GM12874 (cell line): ENCODE measurements around the gene ZDHHC18.

Experiments used
- TF ChIP-seq, protein P1 (sequence below): IDR thresholded peaks from 2 replicates; pipeline ENCODE4 v1.5.1; 2011; ENCODE audit warnings: low read depth, mild to moderate bottlenecking, control low read depth, low read length, moderate library complexity; ENCODE audit not compliant: insufficient read depth

Gene ZDHHC18

DNA sequence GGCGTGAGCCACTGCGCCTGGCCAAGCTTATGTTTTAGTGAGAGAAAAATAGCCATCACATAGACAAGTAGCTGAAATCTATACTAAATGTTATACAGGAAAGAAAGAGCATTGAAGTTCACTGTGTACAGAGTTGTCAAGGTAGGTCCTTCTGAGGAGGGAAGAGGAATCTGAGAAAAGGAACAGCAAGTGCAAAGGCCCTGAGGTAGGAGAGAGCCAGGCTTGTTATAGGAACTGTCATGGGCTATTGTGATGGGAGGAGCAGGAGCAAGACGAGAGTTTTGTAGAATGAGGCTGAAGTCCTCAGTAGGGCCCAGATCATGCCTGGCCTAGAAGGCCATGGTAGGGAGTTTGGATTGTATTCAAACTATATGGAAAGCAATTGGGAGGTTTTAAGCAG is 4.6 kb downstream of the ZDHHC18 start:
- TF ChIP-seq, protein P1, sequence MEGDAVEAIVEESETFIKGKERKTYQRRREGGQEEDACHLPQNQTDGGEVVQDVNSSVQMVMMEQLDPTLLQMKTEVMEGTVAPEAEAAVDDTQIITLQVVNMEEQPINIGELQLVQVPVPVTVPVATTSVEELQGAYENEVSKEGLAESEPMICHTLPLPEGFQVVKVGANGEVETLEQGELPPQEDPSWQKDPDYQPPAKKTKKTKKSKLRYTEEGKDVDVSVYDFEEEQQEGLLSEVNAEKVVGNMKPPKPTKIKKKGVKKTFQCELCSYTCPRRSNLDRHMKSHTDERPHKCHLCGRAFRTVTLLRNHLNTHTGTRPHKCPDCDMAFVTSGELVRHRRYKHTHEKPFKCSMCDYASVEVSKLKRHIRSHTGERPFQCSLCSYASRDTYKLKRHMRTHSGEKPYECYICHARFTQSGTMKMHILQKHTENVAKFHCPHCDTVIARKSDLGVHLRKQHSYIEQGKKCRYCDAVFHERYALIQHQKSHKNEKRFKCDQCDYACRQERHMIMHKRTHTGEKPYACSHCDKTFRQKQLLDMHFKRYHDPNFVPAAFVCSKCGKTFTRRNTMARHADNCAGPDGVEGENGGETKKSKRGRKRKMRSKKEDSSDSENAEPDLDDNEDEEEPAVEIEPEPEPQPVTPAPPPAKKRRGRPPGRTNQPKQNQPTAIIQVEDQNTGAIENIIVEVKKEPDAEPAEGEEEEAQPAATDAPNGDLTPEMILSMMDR, result no peak

DNA sequence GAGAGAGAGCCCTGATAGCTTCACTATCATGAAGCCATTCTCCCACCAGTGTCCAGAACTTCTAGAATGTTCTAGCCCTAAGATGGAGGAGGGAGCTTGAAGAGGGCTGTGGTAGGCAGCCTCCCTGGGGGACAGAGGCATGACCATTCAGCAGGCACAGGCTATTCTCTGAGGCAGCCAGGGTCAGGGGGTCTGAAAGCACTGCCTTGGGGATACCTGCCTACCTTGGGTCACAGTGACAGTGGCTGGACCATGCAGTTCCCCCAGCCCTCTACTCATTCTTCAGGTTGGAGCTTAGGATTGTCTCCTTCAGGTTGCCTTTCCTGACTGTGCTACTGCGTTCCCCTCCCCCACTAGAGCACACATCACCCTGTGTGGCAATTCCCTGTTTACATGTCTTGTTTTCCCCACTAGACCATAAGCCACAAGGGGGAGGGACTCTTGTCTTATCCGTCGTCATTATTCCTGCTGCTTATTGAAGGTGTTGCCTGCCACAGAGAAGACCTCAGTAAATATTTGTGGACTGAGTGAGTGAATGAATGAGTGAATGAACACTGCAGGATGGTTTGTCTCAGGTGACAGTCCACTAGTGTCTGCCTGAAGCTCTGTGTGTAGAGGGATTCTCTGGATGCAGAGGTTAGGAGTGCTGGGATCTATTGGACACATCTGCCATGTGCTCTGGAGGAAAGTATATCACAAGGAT is 5.2 kb downstream of the ZDHHC18 start:
- TF ChIP-seq, protein P1, result no peak

DNA sequence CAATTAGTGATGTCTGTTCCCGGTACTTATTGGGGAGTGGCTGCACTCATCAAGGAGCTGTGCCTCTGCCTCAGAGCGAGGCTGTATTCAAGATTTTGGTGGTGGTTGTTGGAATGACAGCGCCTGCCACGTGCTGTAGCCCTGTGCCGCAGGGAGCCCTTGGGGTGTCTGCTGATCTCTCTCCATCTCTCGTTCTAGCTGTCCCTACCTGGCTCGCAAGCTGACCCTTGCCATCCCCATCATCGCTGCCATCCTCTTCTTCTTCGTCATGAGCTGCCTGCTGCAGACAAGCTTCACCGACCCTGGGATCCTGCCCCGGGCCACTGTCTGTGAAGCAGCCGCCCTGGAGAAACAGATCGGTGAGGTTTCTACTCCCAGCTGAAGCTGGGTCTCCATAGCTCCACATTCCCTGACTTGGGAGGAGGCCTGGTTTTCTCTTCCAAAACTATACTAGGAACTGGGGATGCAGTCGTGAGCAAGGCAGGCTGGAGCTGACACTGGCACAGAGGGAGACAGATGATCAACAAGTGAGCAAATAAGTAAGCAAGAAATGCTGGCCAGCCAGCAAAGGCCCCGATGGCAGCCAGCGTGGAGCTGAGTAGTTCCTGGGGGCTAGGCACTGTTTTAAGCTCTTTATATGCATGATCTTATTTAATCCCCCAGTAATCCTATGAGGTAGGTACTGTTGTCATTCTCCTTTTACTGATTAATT is 5.9 kb downstream of the ZDHHC18 start:
- TF ChIP-seq, protein P1, result no peak

DNA sequence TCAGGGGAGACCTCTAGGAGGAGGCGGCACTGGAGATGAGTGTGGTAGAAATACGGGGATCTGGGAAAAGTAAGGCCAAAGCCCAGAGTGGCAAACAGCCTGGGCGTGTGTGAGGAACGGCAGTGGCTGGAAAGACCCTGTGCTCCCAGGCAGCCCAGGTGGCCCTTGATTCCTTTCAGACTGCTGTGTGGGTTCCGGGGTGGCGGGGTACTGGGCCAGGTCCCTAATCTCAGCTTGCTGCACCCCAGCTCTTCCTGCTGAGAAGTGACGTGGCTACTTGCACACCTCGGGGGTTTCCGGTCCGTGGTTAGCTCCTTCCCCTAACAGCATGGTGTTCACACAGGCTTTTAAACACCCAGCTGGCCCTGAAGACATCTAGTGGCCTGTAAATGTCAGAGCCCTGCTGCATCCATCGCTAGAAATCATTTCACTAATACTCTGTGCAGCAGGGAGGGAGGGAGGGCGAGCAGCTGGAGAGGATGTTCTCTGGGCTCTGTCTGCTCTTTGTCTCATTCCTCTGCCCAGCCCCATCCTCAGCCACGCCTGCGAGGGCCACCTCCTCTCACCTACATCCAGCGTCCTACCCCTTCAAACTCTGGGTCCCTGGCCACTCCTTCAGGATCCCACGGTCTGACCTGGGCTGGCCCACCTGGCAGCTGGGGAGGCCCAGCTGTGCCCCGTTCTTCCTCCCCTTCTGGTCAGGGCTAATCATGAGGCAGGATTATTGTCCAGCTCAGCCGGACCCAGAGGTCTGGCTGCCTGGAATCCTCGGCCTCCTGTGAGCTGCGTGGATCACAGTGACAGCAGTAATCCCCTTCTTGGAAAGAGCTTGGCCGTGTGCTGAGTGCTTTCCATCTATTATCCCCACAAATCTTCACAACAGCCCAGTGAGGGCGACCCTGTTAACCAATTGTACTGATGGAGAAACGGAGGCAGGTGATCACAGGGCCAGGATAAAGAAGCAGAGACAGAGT is 7.2 kb downstream of the ZDHHC18 start:
- TF ChIP-seq, protein P1, result peak; percentile 39; the same call in 1 of the 2 replicates

DNA sequence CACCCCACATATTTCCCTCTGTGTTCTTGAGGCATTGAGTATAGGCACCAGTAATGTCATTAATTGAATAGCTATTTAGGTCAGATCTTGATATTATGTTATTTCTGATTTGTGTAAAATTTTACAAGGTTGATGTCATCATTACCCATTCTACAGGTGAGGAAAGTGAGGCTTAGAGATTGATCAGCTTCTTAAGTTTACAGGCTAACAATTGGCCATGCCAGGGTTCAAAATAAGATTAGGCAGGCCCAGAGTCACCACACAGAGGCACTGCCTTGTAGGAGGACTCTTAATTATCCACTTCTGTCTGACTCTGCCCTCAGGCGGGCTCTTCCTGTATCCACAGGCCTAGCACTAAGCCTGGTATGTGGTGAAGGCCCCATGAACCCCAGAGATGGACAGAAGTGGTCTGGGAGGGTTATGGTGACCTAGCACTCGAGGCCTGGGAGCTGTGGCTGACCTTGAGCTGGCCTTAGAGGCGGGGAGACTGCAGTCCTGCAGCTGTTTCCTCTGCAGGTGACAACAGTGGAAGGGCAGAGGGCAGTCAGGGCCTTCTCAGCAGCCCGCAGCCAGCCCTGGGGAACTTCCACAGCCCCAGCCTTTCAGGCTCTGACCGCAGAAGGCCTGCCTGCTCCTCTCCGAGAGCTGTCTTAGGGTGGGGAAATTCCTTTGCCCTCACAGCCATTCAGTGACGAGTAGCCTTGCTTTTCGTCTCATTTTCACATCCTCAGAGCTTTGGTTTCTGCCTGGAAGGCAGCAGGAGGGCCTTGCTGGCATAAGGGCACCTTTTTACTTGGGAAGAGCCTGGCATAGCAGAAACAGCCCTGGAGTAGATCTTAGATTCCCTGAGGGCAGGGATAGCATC is 12.2 kb downstream of the ZDHHC18 start:
- TF ChIP-seq, protein P1, result peak; percentile 20; the same call in 1 of the 2 replicates

DNA sequence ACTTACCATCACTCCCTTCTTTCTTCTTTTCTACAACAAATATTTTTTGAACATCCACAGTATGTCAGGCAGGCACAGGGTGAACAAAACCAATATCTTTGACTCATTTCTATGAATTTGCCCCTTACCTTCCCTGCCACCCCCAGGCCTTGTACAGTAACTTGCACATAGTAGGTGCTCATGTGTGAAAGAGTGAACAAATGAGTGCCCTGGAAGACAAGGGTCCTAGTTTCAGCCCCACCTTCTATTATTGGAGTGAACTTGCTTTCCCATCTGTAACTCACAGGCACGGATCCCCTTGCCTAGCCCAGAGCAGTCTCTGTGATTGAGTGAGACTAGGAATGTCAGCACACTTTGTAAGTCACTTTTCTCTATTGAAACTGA is 12.8 kb downstream of the ZDHHC18 start:
- TF ChIP-seq, protein P1, result no peak
